ENCODE data around the gene POGLUT2.

Gene POGLUT2

DNA sequence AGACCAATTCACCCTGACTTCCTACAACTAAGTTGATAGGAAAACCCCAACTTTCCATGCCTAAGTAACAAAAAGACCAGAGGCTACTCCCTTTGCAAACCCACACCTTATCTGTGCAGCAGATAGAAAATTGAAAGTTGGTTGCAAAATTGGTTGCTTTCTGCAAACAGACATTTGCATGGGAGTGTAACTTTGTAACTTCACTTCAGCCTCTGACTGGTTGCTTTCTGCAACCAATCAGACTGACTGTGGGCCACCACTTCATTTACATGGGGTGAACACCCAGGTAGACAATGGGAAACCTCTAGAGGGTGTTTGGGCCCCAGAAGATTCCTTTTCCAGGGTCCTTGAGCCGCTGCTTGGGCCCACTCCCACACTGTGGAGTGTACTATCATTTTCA lies 35.0 kb downstream of the POGLUT2 start:
- no peak for DNase-seq

DNA sequence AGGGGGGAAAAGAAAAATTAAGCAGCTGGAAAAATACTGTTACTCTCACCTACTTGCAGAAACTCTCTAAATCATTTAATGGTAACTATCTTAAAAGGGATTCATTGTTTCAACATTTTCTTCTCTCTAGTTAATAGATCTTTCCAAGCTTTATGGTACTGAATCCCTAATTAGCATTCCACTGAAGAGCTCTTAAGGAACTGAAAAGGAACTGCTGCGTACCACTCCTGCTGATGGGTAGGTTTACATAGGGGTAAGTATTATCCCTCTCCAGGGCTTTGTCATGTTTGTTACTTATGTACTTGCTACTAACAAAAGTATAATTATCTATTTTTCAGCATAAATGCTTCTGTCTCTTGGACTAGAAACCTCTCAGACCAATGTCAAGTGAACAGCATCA lies 37.7 kb downstream of the POGLUT2 start:
- DNase-seq: no peak

DNA sequence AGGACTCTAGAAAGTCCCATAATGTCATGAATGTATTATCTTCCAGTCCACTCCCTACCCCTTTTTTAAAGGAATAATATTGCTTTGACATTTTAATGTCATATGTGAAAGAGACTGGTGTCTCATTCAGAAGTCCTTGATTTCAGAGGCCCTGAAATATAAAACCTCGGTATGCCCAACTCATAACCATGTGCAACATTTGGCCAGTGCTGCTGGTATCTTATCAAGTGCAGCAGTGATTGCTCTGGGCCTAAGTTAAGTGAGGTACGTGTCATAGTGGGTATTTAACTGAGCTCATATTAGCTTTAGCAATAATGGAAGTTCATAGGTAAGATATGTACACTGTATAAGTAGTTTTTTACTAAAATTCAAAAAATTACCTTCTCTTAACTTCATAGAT lies 39.9 kb downstream of the POGLUT2 start:
- DNase-seq: no peak

DNA sequence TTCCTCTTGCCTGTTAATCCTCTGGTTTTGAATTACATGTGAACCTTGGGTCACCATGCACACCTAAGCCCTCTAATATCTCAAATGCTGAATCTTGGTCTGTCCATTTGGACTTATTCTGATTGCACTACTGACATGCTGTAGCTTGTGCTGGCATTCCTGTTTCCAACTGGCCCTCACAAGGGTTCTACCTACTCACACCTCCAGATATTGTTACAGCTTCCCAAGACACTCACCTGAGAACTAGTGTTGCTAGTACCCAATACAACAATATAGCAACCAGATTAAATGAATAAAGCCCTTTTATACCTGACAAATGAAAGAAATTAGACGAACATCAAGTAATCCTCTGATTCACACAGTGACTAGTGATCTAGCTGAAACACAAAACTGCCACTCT lies 41.8 kb downstream of the POGLUT2 start:
- no peak for DNase-seq

DNA sequence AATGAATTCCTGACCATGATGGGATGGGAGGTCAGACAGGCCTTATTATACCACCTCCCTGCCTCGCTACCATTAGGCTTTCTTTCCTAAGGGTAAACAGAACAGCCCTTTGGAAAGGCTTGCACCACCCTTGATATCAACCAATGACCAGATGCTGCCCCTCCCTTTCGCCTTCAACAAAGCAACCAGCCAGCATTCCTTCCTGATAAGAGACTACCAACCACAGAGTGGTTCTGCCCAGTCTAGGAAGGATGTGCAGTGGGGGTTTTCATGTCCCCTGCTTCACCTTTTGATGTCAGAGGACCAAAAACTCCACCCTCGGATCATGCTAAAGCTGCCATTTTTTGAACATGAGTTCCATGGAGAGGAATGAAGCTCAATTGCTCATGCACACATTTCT lies 46.9 kb downstream of the POGLUT2 start:
- no peak for DNase-seq

DNA sequence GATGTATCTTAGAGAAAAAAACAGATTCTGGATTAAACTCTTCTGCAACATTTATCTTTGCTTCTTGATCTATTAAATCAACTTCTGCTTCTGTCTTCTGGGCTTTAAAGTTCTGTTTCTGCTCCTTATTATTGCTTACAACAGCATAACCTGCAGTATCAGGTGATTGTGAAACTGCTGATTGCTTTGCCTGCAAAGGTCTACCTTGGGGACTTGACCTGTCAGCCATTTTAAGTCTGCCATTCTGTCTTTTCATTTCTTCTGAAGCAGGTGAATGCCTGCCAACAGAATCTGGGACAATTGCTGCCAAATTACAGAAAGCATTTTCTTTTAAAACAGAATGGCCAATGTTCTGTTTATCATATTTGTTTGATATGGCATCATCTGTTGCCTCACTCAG lies 56.3 kb downstream of the POGLUT2 start:
- no peak for DNase-seq

DNA sequence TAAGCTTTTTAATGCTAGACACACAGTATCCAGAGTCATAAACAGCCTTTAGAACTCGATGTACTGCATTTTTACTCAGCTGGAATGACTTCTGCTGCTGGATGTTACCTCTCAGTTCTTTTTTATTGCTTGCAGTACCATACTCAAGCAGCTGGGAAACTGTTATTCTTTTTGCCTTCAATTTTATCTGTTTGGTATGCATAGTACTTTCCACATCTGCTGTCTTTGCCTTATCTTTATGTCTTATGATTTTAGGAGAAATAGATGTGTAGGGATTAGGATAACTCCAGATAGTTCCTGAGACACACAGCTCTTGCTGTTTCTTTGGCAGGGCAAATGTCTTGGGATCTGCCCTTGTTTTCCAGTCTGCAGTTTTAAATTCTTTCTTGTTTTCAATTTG lies 56.7 kb downstream of the POGLUT2 start:
- no peak for DNase-seq
